HepG2 (cell line): ENCODE data around the gene ATP2B3. TPM values are rescaled to one million over a fixed set of nuclear protein-coding genes. Genes with fewer than 3 reads are reported as not detected.
A peak's percentile ranks its signal among the peaks of the same experiment; 100 is the strongest.

ENCODE experiments used
- AKAP8 ChIP-seq: sonication (generic); formaldehyde crosslinking; IDR thresholded peaks from 2 replicates; pipeline ENCODE4 v1.5.1; 2020; ENCODE audit warnings: mild to moderate bottlenecking, missing genetic modification reagents
- ESRRA ChIP-seq: sonication (generic); formaldehyde crosslinking; IDR thresholded peaks from 2 replicates; pipeline ENCODE4 v1.5.1; 2020; ENCODE audit warnings: mild to moderate bottlenecking, low read depth, missing genetic modification reagents
- HIC2 ChIP-seq: sonication (generic); formaldehyde crosslinking; IDR thresholded peaks from 2 replicates; pipeline ENCODE4 v1.9.0; 2022; ENCODE audit warnings: low read depth, missing genetic modification reagents
- KLF16 ChIP-seq, 2 experiments: sonication (generic) in 1 of 2; formaldehyde crosslinking in 1 of 2; IDR thresholded peaks; 2 replicates each; pipeline versions ENCODE4 v1.6.1 to v1.8.0; 2016 to 2023; ENCODE audit warnings: missing genetic modification reagents in 2 of 2, missing compliant biosample characterization in 1 of 2
- SALL1 ChIP-seq: sonication (generic); formaldehyde crosslinking; IDR thresholded peaks from 2 replicates; pipeline ENCODE4 v1.8.0; 2022; ENCODE audit warnings: mild to moderate bottlenecking, missing genetic modification reagents
- SMYD3 ChIP-seq: sonication (generic); formaldehyde crosslinking; IDR thresholded peaks from 2 replicates; pipeline ENCODE4 v1.8.1; 2023; ENCODE audit warnings: mild to moderate bottlenecking, missing genetic modification reagents
- SOX13 ChIP-seq, 3 experiments: fragments of 450-650 bp in 1 of 3; sonication (generic) in 1 of 3; formaldehyde crosslinking in 1 of 3; IDR thresholded peaks in 2 of 3; conservative IDR thresholded peaks in 1 of 3; 2 replicates each; pipeline versions ENCODE4 v1.5.0 to v1.6.1; 2016 to 2020; ENCODE audit warnings: antibody characterized with exemption in 1 of 3, mild to moderate bottlenecking in 1 of 3, missing compliant biosample characterization in 1 of 3, missing genetic modification reagents in 1 of 3, moderate library complexity in 1 of 3
- ZBTB10 ChIP-seq: sonication (generic); formaldehyde crosslinking; IDR thresholded peaks from 2 replicates; pipeline ENCODE4 v1.4.0; 2020; ENCODE audit warnings: missing genetic modification reagents, borderline replicate concordance
- ZBTB43 ChIP-seq: sonication (generic); formaldehyde crosslinking; conservative IDR thresholded peaks from 2 replicates; pipeline ENCODE4 v1.4.0; 2020; ENCODE audit warnings: missing genetic modification reagents
- ZFX ChIP-seq: sonication (generic); formaldehyde crosslinking; IDR thresholded peaks from 2 replicates; pipeline ENCODE4 v1.4.0; 2020; ENCODE audit warnings: mild to moderate bottlenecking, low read depth, missing genetic modification reagents, moderate library complexity
- ZNF12 ChIP-seq: sonication (generic); formaldehyde crosslinking; IDR thresholded peaks from 2 replicates; pipeline ENCODE4 v1.5.0; 2020; ENCODE audit warnings: missing genetic modification reagents
- ZNF230 ChIP-seq: sonication (generic); formaldehyde crosslinking; IDR thresholded peaks from 2 replicates; pipeline ENCODE4 v1.4.0; 2020; ENCODE audit warnings: mild to moderate bottlenecking, missing genetic modification reagents
- ZNF326 ChIP-seq: sonication (generic); formaldehyde crosslinking; IDR thresholded peaks from 2 replicates; pipeline ENCODE4 v1.4.0; 2020; ENCODE audit warnings: missing genetic modification reagents, borderline replicate concordance
- ZNF350 ChIP-seq: sonication (generic); formaldehyde crosslinking; IDR thresholded peaks from 2 replicates; pipeline ENCODE4 v1.4.0; 2020; ENCODE audit warnings: mild to moderate bottlenecking, low read depth, missing genetic modification reagents, borderline replicate concordance
- ZNF451 ChIP-seq: sonication (generic); formaldehyde crosslinking; IDR thresholded peaks from 2 replicates; pipeline ENCODE4 v1.5.0; 2020; ENCODE audit warnings: mild to moderate bottlenecking, missing genetic modification reagents
- ZNF749 ChIP-seq: sonication (generic); formaldehyde crosslinking; IDR thresholded peaks from 2 replicates; pipeline ENCODE4 v1.8.0; 2022; ENCODE audit warnings: mild to moderate bottlenecking, missing genetic modification reagents, moderate library complexity, borderline replicate concordance
- ZSCAN31 ChIP-seq: sonication (generic); formaldehyde crosslinking; IDR thresholded peaks from 2 replicates; pipeline ENCODE4 v1.5.0; 2020; ENCODE audit warnings: low read depth, mild to moderate bottlenecking, missing genetic modification reagents
- polyA plus RNA-seq, 8 experiments: library from polyadenylated mRNA; depleted of rRNA in 3 of 8; stranded (reverse) in 7 of 8; unstranded in 1 of 8; fragments of >200 nt; fragmentation: Illumina TruSeq in 4 of 8; extraction: Trizol in 4 of 8; gene quantifications; 2 replicates each; pipeline versions ENCODE4 v1.2.1 to v1.2.3, GENCODE V29; 2011 to 2016; ENCODE audit warnings: low read depth in 4 of 8, missing spikeins in 1 of 8, mixed read lengths in 1 of 8; ENCODE audit not compliant: insufficient read depth in 1 of 8
- total RNA-seq, 5 experiments: library from RNA; depleted of rRNA; stranded (reverse); fragments of >200 nt; fragmentation: Illumina TruSeq; extraction: Trizol; gene quantifications; 2 replicates each; pipeline ENCODE4 v1.2.3, GENCODE V29; 2016; ENCODE audit warnings: low read depth in 1 of 5
- TF ChIP-seq, protein P1 (sequence below): sonication (generic); formaldehyde crosslinking; IDR thresholded peaks from 2 replicates; pipeline ENCODE4 v1.4.0; 2020; ENCODE audit warnings: missing genetic modification reagents
- TF ChIP-seq, protein P2 (sequence below): sonication (generic); formaldehyde crosslinking; IDR thresholded peaks from 2 replicates; pipeline ENCODE4 v1.8.1; 2023; ENCODE audit warnings: mild to moderate bottlenecking, moderate library complexity, missing genetic modification reagents

Gene ATP2B3
- total and polyA plus RNA-seq, 2 of the 13 experiments (the other 11 are each of a cell fraction or from before 2014, with no cell fraction given) = not detected

DNA sequence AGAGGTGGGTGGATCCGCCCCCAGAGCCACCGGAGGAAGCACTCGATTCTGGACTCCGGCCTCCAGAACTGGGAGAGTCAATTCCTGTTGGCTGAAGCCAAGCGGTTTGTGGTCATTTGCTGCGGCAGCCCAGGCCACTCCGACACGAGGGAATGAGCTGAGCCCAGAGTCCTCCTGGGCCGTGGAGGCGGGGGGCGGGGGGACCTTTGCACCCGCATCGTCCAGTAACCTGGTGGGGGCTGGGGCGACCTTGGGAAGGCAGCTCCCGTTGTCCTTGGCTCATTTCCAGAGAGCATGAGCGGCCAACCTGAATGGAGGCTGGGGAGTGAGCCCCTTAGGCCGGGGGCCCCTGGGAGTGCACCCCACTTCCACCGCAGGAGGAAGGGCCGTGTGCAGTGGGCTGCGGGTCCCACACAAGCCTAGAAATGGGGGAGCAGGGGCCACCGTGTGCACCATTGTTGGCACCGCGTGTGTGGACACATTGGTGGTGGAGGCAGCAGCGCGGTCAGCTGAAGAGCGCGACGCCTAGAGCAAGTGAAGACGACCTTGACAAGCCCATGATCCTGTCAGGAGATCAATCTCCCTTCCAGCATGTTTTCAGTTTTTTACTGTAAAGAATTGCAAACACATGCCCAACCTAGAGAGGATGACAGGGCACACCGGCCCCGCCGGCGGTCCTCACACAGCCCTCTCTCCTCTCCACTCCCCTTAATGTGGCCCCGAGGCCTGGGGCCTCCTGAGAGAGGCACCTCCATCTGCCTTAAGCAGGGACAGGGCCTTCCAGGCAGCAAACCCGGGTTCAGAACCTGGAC, 109.6 kb downstream of the ATP2B3 start (continued):
- TF ChIP-seq ZNF12 (CRISPR knock-in tag) (peak; percentile 14; the same call in 1 of the 2 replicates), ZNF451 (CRISPR knock-in tag) (no peak), ZBTB43 (CRISPR knock-in tag) (peak; percentile 43; the same call in 1 of the 2 replicates), KLF16 (CRISPR knock-in tag; IDR thresholded peaks at IDR 0.05) (peak in 1 of 2 experiments; percentile 47; a peak in 1 of 4 replicates), HIC2 (CRISPR knock-in tag) (peak; percentile 36; the same call in 1 of the 2 replicates), SMYD3 (no peak), ZFX (CRISPR knock-in tag) (peak; percentile 49; the same call in 1 of the 2 replicates), ZNF350 (CRISPR knock-in tag) (peak; percentile 33; the same call in 1 of the 2 replicates), ZNF749 (0 out of 2 replicates have a peak, but pooled peaks have one; percentile 25), ESRRA (CRISPR knock-in tag) (peak; percentile 89), ZNF230 (no peak), SOX13 (IDR thresholded peaks at IDR 0.05) (no peak), SOX13 (CRISPR knock-in tag; conservative IDR thresholded peaks at IDR 0.05 in 1 of 2, IDR thresholded peaks at IDR 0.05 in 1 of 2) (peak in 1 of 2 experiments; percentile 55; a peak in 2 of 4 replicates), ZNF326 (CRISPR knock-in tag) (peak; percentile 51; the same call in 1 of the 2 replicates), ZBTB10 (CRISPR knock-in tag) (peak; percentile 100), ZSCAN31 (CRISPR knock-in tag) (peak; percentile 48; the same call in 1 of the 2 replicates), SALL1 (peak; percentile 71), AKAP8 (CRISPR knock-in tag) (peak; percentile 97)
- TF ChIP-seq, protein P1, sequence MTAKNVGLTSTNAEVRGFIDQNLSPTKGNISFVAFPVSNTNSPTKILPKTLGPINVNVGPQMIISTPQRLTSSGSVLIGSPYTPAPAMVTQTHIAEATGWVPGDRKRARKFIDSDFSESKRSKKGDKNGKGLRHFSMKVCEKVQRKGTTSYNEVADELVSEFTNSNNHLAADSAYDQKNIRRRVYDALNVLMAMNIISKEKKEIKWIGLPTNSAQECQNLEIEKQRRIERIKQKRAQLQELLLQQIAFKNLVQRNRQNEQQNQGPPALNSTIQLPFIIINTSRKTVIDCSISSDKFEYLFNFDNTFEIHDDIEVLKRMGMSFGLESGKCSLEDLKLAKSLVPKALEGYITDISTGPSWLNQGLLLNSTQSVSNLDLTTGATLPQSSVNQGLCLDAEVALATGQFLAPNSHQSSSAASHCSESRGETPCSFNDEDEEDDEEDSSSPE (CRISPR knock-in tag) = 0 out of 2 replicates have a peak, but pooled peaks have one; percentile 25
- TF ChIP-seq, protein P2, sequence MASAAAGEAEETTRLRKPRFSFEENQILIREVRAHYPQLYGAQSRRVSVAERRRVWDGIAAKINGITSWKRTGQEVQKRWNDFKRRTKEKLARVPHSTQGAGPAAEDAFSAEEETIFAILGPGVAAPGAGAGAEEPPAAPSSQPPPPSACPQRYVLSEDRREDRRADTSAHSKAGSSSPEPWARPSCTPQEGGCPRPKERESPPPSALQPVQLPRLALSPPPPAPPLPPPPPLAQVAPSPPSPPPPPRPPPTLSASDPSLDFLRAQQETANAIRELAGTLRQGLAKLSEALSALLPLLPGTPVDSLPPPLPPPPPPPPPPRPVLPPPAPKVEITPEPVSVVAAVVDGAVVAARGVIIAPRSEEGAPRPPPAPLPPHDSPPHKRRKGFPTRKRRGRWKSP (CRISPR knock-in tag) = 0 out of 2 replicates have a peak, but pooled peaks have one; percentile 2
